Measurements from ENCODE around the gene XPC. TPM values are rescaled to one million over a fixed set of nuclear protein-coding genes. Genes with fewer than 3 reads are reported as not detected.
A peak's percentile ranks its signal among the peaks of the same experiment; 100 is the strongest.

Gene XPC
- polyA plus RNA-seq, 3 donors, result 13.4 to 22.0 (median 15.5) TPM

DNA sequence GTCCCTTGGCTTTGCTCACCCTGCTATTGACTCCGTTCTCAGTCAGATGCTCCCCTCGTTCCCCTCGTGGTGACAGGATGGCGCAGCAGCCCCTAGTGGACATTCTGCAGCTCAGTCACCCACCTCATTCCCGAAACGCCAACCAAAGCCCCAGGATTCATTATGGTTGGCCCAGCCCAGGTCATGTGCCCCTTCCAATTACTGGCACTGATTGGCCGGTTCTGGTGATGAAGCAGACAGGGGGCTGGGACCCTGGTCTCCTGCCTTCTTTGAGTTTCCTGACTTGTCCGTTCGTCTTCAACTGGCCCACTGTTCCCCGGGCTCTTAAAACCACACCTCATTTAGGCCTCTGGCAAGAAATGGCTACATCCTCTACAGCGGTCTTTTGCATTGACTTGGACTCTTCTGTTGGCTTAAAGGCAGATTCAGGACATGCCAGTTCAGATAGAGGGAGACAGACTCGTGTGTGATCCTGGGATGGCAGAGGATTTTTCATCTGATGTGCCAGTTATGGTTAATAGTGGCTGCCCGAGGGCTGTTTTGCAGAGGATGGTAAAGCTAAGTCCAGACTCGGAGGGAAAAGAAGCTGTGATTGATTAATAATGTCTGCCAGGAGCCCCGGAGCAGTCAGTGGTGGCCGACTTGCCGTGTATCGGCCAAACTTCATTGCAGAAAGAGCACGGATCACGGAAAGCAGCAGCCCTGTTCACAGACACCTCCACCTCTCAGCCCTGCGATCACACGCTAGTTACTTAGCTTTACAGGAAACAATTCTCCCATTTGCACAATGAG is 38.1 kb upstream of the XPC start:
- H3K27ac ChIP-seq (ENCODE audit: low read depth in 1 of 2, low read length in 2 of 2), result no peak overlapping the region
- Mint-ChIP-seq H3K4me3 (peak overlapping the region; percentile 18 to 85), H3K9me3 (peaks cover 5 to 10% (median 8%) of the 10 kb centered on the region in 7 donors), H3K4me1 (peaks cover 13% of the 10 kb centered on the region), H3K36me3 (no peaks in the 10 kb centered on the region), H3K27me3 (ENCODE audit: low read depth in 3 of 3) (peaks cover 0 to 4% (median 2%) of the 10 kb centered on the region in 3 donors), H3K27ac (peak overlapping the region in 4 of 7 donors; percentile 72 to 89 (median 76))
- peaks cover 0 to 6% of the 10 kb centered on the region in 2 donors for H3K9me3 ChIP-seq (replicated peaks in 1 of 2; ENCODE audit: control insufficient read depth in 1 of 2, insufficient read depth in 1 of 2, low read length in 2 of 2)
- no peak overlapping the region for H3K4me2 ChIP-seq (replicated peaks; ENCODE audit: extremely low read depth, low read length, poor library complexity, severe bottlenecking)
- H3K27me3 ChIP-seq (ENCODE audit: control insufficient read depth in 2 of 2, insufficient read depth in 2 of 2, low read length in 2 of 2), result no peaks in the 10 kb centered on the region
- peak overlapping the region in 1 of 3 experiments; percentile 28 for H3K4me3 ChIP-seq (replicated peaks in 1 of 3; ENCODE audit: low read depth in 2 of 3, low read length in 3 of 3)
- no peaks in the 10 kb centered on the region for H3K36me3 ChIP-seq (replicated peaks in 1 of 2; ENCODE audit: control insufficient read depth in 1 of 2, insufficient read depth in 2 of 2, low read length in 2 of 2)
- 97% methylated on average over 16 of the region's 22 CpGs for WGBS (ENCODE audit: insufficient coverage)
- H3K79me2 ChIP-seq (ENCODE audit: insufficient read depth, low read length), result no peaks in the 10 kb centered on the region
- no peak overlapping the region for H3K9ac ChIP-seq (ENCODE audit: insufficient read depth, low read length, poor library complexity, severe bottlenecking)
- intact Hi-C loops (cut with micrococcal nuclease), result no loop called here
- no peaks in the 10 kb centered on the region for H4K20me1 ChIP-seq (ENCODE audit: insufficient read depth, low read length)
- no peaks in the 10 kb centered on the region for H3K4me1 ChIP-seq (ENCODE audit: control insufficient read depth in 1 of 2, insufficient read depth in 2 of 2, low read length in 2 of 2)
- TF ChIP-seq CTCF (IDR thresholded peaks at IDR 0.05), result peak; percentile 44
- DNase-seq, result peak; percentile 4 to 44 (median 21)
- H2AFZ ChIP-seq (ENCODE audit: insufficient read depth, low read depth, low read length, poor library complexity, severe bottlenecking), result no peak overlapping the region

- H3K4me3 ChIP-seq (replicated peaks in 1 of 3; ENCODE audit: low read depth in 2 of 3, low read length in 3 of 3), result no peak overlapping the region
- H3K27ac ChIP-seq (ENCODE audit: low read depth in 1 of 2, low read length in 2 of 2), result no peak overlapping the region
- H3K4me2 ChIP-seq (replicated peaks; ENCODE audit: extremely low read depth, low read length, poor library complexity, severe bottlenecking), result no peak overlapping the region
- H3K27me3 Mint-ChIP-seq (ENCODE audit: low read depth in 3 of 3), result peaks cover 0 to 4% (median 2%) of the 10 kb centered on the region in 3 donors
- H4K20me1 ChIP-seq (ENCODE audit: insufficient read depth, low read length), result no peaks in the 10 kb centered on the region
- H2AFZ ChIP-seq (ENCODE audit: insufficient read depth, low read depth, low read length, poor library complexity, severe bottlenecking), result no peak overlapping the region
- peaks cover 0 to 6% (median 0%) of the 10 kb centered on the region in 7 donors for H3K9me3 Mint-ChIP-seq
- no peak for DNase-seq
- no peaks in the 10 kb centered on the region for H3K9me3 ChIP-seq (replicated peaks in 1 of 2; ENCODE audit: control insufficient read depth in 1 of 2, insufficient read depth in 1 of 2, low read length in 2 of 2)
- H3K4me3 Mint-ChIP-seq, result no peak overlapping the region
- H3K36me3 Mint-ChIP-seq, result no peaks in the 10 kb centered on the region
- no peaks in the 10 kb centered on the region for H3K27me3 ChIP-seq (ENCODE audit: control insufficient read depth in 2 of 2, insufficient read depth in 2 of 2, low read length in 2 of 2)
- WGBS (ENCODE audit: insufficient coverage), result no CpG with 5 or more reads among the region's 4 CpGs
- no peak overlapping the region for H3K27ac Mint-ChIP-seq
- no peaks in the 10 kb centered on the region for H3K79me2 ChIP-seq (ENCODE audit: insufficient read depth, low read length)
- H3K36me3 ChIP-seq (replicated peaks in 1 of 2; ENCODE audit: control insufficient read depth in 1 of 2, insufficient read depth in 2 of 2, low read length in 2 of 2), result no peaks in the 10 kb centered on the region
- no peak overlapping the region for H3K9ac ChIP-seq (ENCODE audit: insufficient read depth, low read length, poor library complexity, severe bottlenecking)
- no peaks in the 10 kb centered on the region for H3K4me1 ChIP-seq (ENCODE audit: control insufficient read depth in 1 of 2, insufficient read depth in 2 of 2, low read length in 2 of 2)
- TF ChIP-seq CTCF (IDR thresholded peaks at IDR 0.05), result no peak
- H3K4me1 Mint-ChIP-seq, result peaks cover 13% of the 10 kb centered on the region
- intact Hi-C loops (cut with micrococcal nuclease), result no loop called here
Observed at GRCh38 chr3:14214764-14215163, 36.4 kb upstream of the XPC start.

All from CD14-positive monocyte (primary cell).